Measurements from ENCODE around the gene PPM1J.

GRCh38 chr1:112718691-112719418, 3.7 kb upstream of the PPM1J start:
- TF ChIP-seq CREB5 (CRISPR knock-in tag; IDR thresholded peaks at IDR 0.05; ENCODE audit: low read depth) (no peak), ZNF8 (CRISPR knock-in tag; IDR thresholded peaks at IDR 0.05) (no peak), ZNF565 (CRISPR knock-in tag; conservative IDR thresholded peaks at IDR 0.05; ENCODE audit: low read depth) (no peak), ARNTL (CRISPR knock-in tag; IDR thresholded peaks at IDR 0.05; ENCODE audit: borderline replicate concordance, low read depth) (no peak), OSR1 (CRISPR knock-in tag; IDR thresholded peaks at IDR 0.05) (no peak), TCF4 (CRISPR knock-in tag; IDR thresholded peaks at IDR 0.05; ENCODE audit: borderline replicate concordance) (no peak)

Measured in SK-N-SH treated with all-trans-retinoic acid at 6 μM for 48 hours (cell line).